GM13976 (cell line): Measurements from ENCODE around the gene ACTR1B.
"Not testable (repeated sequence)": the region's sequence is repeated elsewhere in the genome, so short reads cannot be mapped to it uniquely, and the experiment has no call there.

ENCODE experiments used
- DNase-seq: peaks from one replicate; pipeline ENCODE4 v3.0.0; 2012; ENCODE audit warnings: low spot score
- CTCF ChIP-seq: IDR thresholded peaks from 2 replicates; pipeline ENCODE4 v1.5.1; 2012; ENCODE audit warnings: borderline replicate concordance, mild to moderate bottlenecking; ENCODE audit not compliant: insufficient read depth; ENCODE audit errors: extremely low read depth, missing control alignments, control extremely low read depth
- in situ Hi-C: fragments of 300-500 bp; cut with MboI; formaldehyde crosslinking; loops from one replicate; pipeline ENCODE4 v1.12.0; 2022; ENCODE audit warnings: low sequenced_read_pairs, mixed read lengths, inconsistent platforms; ENCODE audit not compliant: unreplicated experiment

ACTR1B gene

DNA sequence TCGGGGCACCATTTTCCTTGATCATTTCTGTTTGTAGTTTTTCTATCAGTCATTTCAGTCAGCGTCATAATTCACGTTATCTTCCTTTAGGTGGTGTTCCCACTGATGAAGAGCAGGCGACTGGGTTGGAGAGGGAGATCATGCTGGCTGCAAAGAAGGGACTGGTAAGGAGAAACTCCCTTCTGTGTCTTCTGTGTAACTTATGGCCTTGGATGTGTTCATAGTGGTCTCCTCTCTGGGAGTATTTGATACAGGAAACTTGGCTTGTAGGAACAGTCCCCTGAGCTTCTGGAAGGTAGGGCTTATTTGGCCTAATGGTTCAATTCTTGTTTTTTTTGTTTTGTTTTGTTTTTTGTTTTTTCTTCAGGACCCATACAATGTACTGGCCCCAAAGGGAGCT lies 16.9 kb downstream of the ACTR1B start:
- TF ChIP-seq CTCF: no peak
- no peak for DNase-seq
- in situ Hi-C loops: no loop called here

DNA sequence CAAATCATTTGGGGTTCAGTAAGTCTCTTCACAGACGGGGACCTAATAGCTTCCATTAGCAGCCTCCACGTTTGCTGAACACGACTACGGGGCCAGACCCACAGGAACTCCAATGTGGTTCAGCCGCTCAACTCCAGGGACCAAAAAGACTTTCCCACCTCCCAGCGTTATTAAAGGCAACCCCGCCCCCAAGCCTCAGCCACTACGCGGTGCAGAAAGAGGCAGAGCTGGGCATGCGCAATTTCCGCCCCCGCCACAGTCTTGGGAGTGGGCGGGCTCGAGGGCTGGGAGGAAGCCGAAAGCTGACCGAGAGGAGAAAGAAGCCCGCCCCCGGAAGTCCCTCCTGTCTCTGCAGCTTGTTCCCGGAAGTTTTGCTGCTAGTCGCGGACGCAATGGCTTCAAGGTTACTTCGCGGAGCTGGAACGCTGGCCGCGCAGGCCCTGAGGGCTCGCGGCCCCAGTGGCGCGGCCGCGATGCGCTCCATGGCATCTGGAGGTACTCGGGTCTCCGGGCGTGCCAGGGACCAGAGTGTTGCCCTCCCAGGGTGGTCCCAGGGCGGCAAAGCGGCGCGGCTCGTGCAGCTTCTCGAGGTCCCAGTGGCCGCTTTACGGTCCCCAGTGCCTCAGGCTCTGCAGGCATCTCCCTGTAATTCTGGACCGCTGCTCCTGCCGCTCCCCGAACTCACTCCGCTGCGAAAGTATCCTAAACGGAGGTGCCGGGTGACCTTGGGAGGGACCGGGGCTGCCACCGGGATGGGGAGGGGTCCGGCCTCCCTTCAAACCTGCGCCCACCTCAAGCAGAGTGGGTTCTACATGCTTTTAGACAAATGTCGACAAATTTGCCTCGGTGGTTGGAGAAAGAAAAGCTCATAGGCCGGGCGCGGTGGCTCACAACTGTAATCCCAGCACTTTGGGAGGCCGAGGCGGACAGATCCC lies 17.9 kb downstream of the ACTR1B start, which contains the start of gene COX5B:
Gene COX5B (plus strand): TSS at position 368 of the 935 bp plus-strand sequence. CDS start 25 bp downstream, at position 393.
- peak; percentile 99 for DNase-seq
- in situ Hi-C loops: no loop called here
- no peak for TF ChIP-seq CTCF

- in situ Hi-C loops: no loop called here
- peak; percentile 34 for DNase-seq
- no peak for TF ChIP-seq CTCF
These were observed 18.6 kb downstream of the ACTR1B start for GRCh38 chr2:97645112-97645694.

GRCh38 chr2:97644023-97644717 lies 19.7 kb downstream of the ACTR1B start:
- DNase-seq: no peak
- no peak for TF ChIP-seq CTCF
- in situ Hi-C loops: no loop called here

GRCh38 chr2:97626049-97626430 lies 37.8 kb downstream of the ACTR1B start:
- in situ Hi-C loops, DNase-seq: not testable (repeated sequence)

- DNase-seq, in situ Hi-C loops: not testable (repeated sequence)
These were observed 38.3 kb downstream of the ACTR1B start for GRCh38 chr2:97625354-97626048.

DNA sequence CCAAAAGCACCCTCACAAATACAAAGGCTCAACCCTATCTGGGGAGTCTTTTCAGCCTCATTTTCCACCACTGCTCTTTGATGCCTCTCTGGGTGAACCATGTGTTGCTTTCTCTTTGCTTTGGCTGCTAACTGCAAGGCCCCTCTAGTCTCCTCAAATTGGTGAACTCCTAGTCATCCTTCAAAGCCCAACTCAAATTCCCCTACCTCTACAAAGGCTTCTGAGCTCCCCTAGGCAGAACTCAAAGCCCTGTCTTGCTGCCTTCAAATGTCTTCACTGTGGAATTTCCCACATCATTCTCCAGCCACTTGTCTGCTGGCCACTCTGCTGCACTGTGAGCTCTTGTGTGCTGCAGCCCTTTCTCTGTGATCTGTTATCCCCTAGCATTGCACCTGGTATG lies 40.9 kb downstream of the ACTR1B start:
- DNase-seq, in situ Hi-C loops: not testable (repeated sequence)

DNA sequence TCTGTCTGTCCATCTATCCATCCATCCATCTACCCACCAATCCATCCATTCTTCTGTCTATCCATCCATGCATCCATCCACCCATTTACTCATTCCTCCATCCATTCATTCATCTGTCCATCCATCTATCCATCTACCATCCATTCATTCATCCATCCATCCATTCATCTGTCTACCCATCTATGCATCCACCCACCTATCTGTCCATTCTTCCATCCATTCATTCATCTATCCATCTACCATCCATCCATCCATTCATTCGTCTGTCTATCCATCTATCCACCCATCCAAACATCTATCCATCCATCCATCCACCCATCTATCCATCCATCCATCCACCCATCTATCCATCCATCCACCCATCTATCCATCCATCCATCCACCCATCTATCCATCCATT lies 43.4 kb downstream of the ACTR1B start:
- in situ Hi-C loops, DNase-seq: not testable (repeated sequence)

DNA sequence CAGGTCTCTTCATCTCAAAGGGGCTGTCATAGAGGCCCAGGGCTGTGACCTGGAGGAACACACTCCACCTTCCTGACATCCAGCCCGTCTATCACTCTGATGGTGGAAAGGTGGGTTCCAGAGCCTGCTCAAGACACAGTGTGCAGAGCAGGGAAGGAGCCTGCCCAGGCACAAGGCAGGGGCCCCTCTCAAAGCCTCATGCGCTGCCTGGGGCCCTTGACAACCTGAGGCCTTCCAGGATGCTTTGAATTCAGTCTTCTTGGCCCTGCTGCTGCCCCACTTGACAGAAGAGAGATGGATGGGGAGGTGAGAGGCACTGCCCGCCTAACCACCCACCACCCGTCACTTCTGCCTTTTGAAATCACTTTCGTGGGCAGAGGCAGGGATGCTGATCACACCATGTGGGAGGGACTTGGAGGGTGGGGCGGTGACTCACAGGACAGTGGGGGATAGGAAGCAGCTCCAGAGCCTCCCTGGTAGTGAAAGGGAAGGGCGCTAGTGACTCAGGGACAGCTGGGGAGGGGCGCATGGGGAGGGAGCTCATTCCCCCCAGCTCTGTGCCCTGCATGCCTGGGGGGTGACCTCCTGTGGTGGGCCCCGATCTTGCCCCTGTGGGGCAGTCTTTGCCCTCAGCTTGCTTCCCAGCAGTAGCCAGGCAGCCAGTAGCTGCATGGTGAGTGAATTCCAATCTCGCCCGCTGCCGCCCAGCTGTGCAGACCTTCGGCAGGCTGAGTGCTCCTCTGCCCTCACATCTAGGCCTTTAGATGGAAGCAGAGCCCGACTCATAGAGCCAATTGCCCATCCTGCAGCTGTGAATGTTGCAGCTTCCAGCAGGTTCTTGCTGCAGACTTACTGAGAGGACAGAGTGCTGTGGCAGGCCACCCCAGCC lies 44.7 kb downstream of the ACTR1B start:
- DNase-seq, in situ Hi-C loops: not testable (repeated sequence)
